GM18505 (cell line): ENCODE measurements around the gene PCNX4.

Experiments
- ATAC-seq: cut with Tn5 transposase; IDR thresholded peaks from one replicate; pipeline ENCODE4 v1.9.1; 2021; ENCODE audit not compliant: unreplicated experiment
- POLR2A ChIP-seq: IDR thresholded peaks from 4 replicates; pipeline ENCODE4 v1.6.1; 2011; ENCODE audit warnings: borderline replicate concordance; ENCODE audit not compliant: insufficient read depth, insufficient read length; ENCODE audit errors: extremely low read depth

Gene PCNX4

DNA sequence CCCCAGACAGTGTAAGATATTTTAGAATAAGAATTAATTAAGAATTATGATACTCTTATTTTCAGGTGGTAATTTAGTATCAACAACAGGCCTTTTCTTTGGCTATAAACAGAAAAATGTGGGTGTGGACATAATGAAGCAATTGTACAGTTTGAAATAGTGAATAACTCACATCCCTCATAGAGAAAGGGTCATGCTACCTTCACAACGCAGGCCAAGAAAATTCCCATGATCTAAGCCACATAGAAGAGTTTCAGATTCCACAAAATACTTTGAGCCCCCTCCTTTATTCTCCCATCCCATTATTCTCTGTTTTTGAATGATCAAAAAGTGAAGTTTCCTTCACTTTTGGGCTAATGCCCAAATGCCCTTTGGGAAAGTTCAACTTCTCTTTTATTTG, 97.0 kb downstream of the PCNX4 start:
- no peak for TF ChIP-seq POLR2A
- no peak for ATAC-seq

DNA sequence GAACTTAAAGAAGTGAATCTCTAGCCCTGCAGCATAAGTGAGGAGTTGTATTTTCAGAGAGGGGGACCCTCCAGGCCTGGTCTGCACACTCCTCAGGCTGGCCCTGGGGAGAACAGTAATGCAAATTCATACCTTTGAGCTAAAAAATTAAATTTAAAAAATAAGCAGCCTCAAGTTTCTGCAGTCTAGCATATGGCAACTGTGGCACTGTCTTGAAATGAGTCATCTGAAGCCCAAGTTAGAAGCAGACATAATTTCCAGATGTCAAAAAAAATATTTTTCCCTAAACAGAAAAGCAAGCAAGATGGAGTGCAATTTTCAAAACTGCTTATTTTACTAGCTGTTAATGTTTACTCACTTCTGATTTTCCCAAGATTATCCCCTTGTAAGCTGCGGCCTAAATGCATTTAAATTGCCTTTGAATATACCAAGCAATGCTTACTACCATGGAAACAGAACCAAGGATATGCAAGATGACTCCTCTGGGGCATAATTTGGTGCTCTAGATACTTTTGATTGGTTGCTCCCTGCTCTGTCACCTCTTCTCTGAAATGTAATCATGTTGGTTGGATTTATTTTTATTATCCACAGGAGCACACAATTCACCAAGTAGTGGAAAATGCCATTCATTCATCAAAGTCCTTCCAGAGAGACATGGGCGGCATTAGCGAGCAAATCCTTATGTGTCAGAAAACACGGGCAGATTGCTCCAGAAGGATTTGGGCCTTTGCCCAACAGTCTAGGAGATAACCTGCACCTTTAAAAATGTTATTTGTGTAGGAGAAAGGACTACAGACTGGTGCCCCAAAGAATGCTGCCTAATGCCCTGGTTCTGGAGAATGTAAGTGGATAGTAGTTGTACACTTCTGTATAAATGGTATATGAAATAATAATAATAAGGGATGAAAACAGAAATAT, 98.5 kb downstream of the PCNX4 start:
- ATAC-seq = peak; percentile 56
- no peak for TF ChIP-seq POLR2A

DNA sequence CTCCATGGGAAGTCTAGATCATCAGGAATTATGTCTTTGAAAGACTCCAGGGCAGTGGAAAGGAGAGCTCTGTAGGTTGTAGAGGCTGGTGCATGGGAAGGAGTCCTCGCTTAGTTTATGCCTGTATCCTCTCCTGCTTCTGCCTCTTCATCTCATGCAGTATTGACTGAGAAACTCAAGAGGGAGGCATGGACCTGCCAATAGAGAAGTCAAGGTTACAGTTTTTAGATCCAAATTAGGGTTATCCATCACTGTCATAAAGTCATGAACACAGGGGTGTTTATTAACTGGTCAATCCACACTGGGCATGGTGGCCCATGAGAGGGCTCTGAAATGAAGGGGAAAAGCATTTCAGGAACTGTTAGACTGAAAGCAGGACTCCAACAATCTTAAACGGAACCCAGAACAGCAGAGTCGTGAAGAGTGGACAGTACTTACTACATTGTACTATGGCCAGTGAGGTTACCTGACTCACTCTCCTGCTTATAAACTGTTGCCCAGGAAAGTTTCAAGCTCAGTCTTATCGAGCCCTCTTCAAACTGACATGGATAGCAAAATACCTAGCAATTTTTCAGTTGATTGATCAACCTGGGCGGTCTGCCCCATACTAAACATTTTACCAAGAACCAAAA, 103.6 kb downstream of the PCNX4 start:
- TF ChIP-seq POLR2A = no peak
- no peak for ATAC-seq

DNA sequence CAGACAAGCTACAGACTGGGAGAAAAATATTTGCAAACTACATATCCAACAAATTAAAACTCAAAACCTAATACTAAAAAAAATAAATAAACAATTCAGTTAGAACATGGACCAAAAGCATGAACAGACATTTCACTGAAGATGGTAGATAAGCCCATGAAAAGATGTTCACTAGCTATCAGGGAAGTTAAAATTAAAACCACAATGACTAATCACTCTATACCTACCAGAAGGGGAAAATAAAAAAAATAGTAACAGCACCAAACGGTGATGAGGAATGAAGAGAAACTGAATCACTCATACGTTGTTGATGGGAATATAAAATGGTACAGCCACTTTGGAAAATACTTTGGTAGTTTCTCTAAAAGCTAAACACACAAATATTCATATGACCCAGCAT, 104.6 kb downstream of the PCNX4 start:
- TF ChIP-seq POLR2A = no peak
- no peak for ATAC-seq

DNA sequence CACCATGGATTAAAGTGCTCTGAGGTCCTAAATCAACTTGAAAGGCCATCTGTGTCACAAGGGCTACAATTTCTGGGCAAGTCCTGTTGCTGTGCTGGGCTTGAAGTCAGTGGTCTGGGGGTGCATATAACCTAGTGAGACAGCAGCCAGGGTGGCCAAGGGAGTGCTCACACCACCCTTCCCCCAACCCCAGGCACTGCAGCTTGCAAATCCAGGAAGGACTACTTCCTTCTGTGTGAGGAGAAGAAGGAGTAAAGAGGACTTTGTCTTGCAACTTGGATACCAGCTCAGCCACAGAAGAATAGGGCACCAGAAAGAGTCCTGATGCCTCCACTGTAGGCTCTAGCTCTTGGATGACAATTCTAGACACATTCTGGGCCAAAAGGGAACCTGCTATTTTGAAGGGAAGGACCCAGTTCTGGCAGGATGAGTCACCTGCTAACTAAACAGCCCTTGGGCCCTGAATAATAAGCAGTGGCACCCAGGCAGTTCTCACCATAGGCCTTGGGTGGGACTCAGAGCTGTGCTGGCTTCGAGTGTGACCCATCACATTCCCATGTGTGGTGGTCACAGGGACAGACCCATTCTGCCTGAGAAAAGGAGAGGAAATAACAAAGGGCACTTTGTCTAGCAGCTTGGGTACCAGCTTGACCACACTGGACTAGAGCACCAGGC, 106.0 kb downstream of the PCNX4 start:
- ATAC-seq = no peak
- no peak for TF ChIP-seq POLR2A

DNA sequence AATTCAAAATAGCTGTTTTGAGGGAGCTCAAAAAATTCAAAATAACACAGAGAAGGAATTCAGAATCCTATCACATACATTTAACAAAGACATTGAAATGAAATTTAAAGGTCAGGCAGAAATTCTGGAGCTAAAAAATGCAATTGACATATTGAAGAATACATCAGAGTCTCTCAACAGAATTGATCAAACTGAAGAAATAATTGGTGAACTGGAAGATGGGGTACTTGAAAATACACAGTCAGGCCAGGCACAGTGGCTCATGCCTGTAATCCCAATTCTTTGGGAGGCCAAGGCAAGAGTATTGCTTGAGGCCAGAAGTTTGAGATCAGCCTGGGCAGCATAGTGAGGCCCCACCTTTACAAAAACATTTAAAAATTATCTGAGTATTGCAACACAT, 107.6 kb downstream of the PCNX4 start:
- no peak for TF ChIP-seq POLR2A
- no peak for ATAC-seq

DNA sequence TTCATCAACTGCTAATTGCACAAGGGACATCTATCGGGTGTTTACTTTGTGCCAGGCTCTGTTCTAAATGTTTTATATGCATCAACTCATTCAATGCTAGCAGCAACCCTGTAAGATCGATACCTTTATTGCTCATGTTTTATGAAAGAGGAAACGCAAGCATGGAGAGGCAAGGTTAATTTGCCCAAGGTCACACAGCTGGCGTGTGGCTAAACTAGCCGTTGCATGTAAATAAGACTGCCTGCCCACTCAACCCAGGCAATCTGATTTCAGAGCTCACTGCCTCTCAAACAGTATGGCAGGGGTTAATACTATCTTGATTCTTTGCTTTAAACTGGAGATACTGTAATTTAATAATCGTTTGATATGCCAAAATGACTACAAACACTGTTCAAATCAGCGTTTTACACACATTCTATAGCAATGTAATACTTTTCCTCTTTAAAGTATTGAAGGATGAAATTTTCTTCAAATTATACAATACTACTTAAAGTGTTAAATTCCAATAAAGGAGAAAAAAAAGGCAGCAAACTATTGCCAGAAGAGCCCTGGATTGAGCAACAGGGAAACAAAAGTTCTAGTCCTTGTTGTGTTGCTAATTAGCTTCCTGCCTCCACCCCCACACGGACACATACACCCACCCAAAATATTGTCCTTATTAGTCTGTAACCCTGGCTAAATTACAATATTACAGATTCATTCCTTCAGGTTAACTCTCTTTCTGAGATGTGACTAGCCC, 112.5 kb downstream of the PCNX4 start:
- ATAC-seq = peak; percentile 82
- TF ChIP-seq POLR2A = no peak

DNA sequence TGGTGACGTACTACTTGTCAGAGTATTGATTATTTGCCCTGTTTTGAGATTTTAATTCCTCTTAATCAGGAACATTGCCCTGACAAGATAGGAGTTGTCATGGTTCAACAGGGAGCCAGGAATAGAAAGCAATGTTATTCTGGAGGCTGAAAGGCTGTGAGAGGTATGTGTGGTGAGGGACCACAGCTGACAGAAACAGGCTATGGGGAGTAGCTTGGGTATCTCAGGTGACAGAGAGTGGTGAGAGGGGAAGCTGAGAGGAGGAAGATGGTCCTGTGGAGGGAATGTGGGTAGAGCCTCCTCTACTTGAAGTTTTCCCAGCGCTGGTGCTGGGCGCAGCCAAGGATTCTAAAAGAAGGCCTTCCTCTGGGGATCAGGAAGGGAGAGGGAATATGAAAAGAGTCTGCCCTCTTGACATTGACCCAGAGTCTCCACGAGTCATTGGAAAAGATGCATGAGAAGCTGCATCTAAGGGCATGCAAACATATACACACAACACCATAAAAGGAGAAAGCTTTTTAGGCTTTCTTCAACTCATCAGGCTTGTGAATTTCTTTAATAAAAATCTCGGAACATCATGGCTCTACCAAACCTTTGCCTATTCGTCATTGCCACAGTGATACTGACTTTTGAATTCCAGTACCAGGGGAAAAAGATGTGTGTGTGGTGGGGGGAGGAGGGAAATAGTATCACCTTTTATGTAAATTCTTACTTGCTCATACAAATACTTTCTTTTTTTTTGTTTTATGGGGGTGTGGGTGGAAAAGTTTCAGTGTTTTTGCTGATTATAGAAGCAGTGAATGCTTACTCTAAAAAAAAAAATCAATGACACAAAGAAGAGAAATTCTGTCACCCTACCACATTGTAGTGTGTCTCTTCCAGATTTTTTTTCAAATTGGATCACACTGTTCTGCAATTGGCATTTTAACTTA, 113.4 kb downstream of the PCNX4 start:
- peak; percentile 47 for TF ChIP-seq POLR2A
- ATAC-seq = peak; percentile 53

DNA sequence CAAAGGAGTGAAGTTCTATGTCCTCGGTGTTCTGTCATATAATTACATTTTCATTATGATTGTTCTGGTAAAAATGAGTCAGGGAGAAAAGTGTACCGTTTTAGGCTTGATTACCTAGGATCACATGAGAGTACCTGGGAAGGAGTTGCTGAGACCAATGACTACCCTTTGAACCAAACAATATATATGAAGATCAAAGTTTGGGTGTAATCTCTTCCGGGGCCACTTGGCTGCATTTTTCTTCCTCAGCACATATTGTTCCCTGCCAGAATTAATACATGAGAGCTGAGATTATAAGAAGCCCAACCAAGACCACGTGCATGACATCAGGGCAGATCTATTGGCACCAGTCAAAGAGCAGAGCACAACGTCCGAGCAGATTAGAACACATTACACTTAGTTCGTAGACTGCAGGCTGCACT, 114.5 kb downstream of the PCNX4 start:
- no peak for ATAC-seq
- TF ChIP-seq POLR2A = peak; percentile 24

DNA sequence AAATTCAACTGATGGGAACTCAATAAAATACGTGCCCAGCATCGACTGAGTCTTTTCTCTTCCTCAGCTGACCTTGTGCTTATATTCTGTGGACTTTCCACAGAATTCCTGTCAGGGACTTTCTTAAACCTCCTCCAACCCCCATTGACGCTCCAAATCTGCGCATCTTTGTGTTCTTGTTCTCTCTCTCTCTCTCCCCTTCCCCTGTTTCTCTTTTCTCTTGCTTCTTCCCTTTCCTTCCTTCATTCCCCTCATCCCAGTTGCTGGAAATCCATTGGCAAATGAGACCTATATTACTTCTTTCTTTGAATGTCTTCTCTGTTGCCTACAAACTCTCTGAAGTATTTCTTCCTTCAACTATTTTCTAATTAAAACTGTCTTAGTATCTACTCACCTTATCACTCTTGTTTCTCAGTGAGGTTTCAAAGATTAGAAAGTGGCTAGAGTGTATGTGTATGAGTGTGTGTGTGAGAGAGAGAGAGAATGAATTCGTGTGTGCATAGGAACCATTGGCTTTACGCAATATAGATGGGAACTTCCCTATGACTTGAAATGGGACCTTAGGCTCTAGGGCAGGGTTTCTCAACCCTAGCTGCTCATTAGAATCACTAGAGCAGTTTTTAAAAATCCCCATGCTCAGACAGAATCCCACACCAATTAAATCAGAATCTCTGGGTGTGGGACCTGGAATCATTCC, 115.3 kb downstream of the PCNX4 start:
- no peak for TF ChIP-seq POLR2A
- ATAC-seq = no peak

DNA sequence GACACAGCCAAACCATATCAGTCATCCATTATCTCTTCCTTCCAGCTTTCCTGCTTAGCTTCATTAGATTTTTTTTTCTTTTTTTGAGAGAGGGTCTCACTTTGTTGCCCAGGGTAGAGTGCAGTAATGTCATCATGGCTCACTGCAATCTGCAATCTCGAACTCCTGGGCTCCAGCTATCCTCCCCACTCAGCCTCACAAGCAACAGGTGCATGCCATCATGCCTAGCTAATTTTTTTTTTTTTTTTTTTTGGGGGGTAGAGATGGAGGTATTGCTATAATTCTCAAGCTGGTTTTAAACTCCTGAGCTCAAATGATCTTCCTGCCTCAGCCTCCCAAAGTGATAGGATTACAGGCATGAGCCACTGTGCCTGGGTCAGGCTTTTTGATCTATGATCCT, 119.0 kb downstream of the PCNX4 start:
- ATAC-seq = no peak
- no peak for TF ChIP-seq POLR2A
